ENCODE measurements around the gene NFAM1.

DNA sequence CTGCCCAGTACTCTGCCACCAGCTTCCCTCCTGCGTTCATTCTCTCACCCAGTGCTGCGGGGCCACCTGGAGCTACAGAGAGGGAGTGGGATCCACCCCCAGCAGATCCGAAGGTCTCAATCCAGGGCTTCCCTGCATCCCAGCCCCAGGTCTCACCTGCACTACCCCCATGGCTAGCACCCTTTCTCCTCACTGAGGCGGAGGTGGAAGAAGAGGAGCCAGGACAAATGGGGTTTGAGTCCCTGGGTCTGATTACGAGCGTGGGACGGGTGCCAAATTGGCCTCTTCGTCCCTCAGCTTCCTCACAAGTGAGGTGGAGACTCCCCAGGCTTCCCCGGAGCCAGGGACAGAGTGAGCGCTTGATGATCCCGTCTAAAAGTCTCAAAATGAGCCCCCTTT lies 64.2 kb downstream of the NFAM1 start:
- TF ChIP-seq POLR2AphosphoS5 (IDR thresholded peaks at IDR 0.05) = no peak
- TF ChIP-seq, protein P1, sequence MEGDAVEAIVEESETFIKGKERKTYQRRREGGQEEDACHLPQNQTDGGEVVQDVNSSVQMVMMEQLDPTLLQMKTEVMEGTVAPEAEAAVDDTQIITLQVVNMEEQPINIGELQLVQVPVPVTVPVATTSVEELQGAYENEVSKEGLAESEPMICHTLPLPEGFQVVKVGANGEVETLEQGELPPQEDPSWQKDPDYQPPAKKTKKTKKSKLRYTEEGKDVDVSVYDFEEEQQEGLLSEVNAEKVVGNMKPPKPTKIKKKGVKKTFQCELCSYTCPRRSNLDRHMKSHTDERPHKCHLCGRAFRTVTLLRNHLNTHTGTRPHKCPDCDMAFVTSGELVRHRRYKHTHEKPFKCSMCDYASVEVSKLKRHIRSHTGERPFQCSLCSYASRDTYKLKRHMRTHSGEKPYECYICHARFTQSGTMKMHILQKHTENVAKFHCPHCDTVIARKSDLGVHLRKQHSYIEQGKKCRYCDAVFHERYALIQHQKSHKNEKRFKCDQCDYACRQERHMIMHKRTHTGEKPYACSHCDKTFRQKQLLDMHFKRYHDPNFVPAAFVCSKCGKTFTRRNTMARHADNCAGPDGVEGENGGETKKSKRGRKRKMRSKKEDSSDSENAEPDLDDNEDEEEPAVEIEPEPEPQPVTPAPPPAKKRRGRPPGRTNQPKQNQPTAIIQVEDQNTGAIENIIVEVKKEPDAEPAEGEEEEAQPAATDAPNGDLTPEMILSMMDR (IDR thresholded peaks at IDR 0.05) = no peak
- TF ChIP-seq POLR2A (IDR thresholded peaks at IDR 0.05) = no peak
